GM18520 (cell line): ENCODE results near the gene SAMMSON.

Source experiments
- ATAC-seq: cut with Tn5 transposase; IDR thresholded peaks from one replicate; pipeline ENCODE4 v1.9.1; 2021; ENCODE audit not compliant: unreplicated experiment

Gene SAMMSON

DNA sequence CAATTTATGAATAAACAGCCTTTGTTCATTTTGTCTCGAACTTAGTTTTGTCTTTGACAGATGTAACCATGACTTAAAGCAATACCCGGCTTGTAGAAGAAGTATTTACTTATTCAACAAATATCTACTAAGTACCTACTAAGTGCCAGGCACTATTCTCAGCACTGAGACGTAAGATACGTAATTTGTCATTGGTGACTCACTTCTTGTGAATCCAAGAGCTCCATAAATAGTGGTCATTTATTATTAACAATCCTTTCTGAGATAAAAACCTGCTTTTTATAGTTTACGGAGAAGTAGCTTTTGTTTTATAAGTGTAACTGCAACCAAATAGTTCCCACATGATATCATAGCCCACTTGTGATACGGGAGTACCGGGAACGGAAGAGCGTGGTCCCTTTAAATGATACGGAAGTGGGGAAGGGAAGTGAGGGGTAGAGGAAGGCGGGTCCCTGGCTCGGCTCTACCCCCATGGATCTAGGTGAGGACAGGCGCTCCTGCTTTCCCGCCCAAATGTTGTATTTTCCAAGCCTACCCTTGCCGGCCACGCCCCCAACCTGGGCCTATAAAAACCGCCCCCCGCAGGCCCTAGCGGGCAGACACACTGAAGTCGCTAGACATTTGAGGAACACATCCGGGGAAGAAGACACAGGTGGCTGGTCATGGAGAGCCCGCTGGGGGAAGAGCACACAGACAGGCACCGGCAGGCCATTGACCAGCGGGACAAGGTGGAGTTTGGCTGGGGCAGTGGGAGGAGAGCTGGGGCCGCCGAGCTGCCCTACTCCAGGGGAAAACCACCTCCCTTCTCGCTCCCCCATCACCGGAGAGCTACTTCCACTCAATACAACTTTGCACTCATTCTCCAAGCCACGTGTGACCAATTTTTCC is at the start of gene SAMMSON:
Gene SAMMSON (plus strand): TSS at position 594 of the 888 bp plus-strand sequence.
- ATAC-seq, result no peak

- no peak for ATAC-seq
Observed at GRCh38 chr3:69951616-69952015, 47.9 kb upstream of the SAMMSON start.

DNA sequence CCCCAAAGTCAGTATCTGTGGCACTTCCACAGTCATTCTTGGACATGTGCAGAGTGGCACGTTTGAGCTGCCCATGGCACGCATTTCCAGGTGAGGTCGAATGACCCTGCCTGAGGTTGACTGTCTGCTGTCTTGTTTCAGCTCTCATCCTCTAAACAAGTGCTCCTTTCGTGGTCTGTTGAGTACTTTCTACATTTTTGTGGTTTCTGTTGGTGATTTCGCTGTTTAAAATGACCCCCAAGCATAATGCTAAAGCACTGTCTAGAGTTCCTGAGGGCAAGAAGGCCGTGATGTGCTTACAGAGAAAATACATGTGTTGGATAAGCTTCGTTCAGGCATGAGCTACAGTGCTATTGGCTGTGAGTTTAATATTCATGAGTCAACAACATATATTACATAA is 40.0 kb upstream of the SAMMSON start:
- ATAC-seq, result no peak

DNA sequence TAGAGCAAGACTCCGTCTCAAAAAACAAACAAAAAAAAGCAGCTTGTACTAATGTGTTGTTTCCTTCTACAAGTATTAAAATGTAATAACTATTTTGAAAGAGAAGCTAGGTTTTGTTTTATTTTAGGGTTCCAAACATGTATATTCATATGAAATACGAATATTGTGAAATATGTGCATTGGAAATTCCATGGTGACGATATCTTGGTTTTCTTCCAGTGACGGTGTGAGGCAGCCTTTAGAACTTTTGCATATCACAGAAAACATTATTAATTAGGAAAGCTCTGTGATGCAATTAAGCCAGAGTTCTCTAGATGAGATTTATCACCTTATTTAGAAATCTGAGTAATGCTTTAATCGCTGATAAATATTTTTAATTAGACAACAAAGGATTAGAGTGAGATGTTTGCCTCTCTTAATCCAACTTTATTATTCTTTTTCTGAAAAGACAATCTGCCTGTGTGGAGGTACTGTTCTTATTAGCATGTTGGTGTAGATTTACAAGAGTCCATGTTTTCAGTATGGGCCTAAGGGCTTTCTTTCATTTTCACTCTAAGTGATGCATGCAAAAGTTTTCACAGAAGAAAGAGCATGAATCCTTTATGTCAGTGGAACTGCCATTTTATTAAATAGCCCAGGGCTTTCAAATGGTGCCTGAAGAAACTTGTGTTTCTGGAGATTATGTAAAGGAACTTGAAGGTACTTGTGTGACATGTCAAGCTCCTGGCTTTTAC is 37.7 kb upstream of the SAMMSON start:
- ATAC-seq, result no peak

- no peak for ATAC-seq
Observed at GRCh38 chr3:69963643-69964042, 35.9 kb upstream of the SAMMSON start.

- ATAC-seq, result no peak
Observed at GRCh38 chr3:69967156-69967555, 32.4 kb upstream of the SAMMSON start.

- ATAC-seq, result no peak
Observed at GRCh38 chr3:69970827-69971226, 28.7 kb upstream of the SAMMSON start.

GRCh38 chr3:69972672-69973071 is 26.9 kb upstream of the SAMMSON start:
- no peak for ATAC-seq

- no peak for ATAC-seq
Observed at GRCh38 chr3:69976021-69976420, 23.5 kb upstream of the SAMMSON start.

- ATAC-seq, result peak; percentile 92
Observed at GRCh38 chr3:69983546-69984265, 15.8 kb upstream of the SAMMSON start.

DNA sequence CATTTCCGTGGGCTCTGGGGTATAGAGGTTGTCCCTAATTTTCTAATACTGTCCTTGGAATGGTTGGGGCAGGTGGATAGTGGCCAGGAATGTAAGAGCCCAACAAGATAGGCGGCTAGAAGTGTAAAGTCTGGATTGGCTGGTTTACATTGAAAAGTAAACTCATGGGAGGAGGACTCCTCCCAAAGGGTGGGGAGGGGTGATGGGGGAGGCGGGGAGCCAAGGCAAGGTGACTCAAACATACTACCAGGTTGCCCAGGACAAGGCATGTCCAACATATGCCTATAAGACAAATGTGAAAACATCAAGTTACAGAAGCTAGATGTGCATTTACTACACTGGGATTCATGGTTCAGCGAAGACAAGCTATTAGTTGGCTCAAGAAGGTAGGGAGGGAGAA is 14.3 kb upstream of the SAMMSON start:
- no peak for ATAC-seq

DNA sequence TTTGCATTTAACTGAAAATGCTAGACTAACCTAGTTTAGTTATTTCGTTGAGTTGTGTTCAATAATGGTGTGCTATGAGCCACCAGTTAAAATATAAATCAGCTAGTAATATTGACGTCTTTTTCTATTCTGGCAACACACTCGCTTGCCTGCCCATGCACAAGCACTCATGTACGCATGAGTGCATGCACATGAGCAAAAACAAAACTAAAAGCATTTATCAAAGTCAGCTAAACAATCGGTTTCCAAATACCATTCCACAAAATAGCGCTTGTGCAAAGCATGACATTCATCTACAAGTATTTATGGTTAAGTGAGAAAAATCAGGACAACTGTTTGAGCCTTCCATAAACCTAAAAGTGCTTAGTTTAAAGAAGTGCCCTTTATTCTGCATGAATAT is 13.1 kb upstream of the SAMMSON start:
- no peak for ATAC-seq

GRCh38 chr3:69987833-69988232 is 11.7 kb upstream of the SAMMSON start:
- ATAC-seq, result no peak

DNA sequence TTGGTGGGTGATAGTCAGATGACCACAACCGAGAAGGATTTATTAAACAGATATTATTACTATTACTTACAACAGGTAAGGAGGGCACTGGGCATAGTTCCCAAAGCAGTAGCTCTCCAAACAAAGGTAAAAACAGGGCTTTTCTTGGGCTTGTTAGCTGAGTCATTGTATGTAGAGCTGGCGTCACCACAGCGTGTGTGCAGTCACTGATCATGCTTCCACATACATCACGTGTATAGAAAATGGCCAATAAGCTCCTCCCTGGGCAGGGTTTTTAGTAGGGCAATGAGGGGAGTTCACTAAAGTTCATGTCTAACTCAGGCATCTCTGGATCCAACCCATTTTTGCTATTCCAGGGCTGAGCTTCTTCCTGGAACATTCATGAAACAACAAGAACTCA is 5.8 kb upstream of the SAMMSON start:
- ATAC-seq, result no peak

- no peak for ATAC-seq
Observed at GRCh38 chr3:69994919-69995318, 4.6 kb upstream of the SAMMSON start.

GRCh38 chr3:69997631-69998307 is 1.8 kb upstream of the SAMMSON start:
- no peak for ATAC-seq

DNA sequence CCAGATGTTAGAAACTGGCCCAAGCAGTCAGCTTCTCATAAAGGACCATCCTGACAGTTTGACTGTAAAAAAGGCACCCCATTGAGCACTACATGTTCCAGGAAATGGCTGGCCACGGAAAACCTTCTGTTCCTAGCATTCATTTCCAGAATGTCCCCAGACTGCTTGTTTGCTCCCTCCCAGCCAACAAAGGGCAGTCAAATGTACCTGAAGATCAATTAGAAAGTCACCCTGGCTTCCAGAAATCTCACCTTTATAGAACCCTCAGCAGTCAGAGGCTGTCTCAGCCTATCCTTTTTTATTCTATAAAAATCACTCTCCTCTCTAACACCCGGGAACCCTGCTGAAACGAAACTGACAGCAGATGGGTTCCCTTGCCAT is 784 bp upstream of the SAMMSON start:
- ATAC-seq, result no peak

DNA sequence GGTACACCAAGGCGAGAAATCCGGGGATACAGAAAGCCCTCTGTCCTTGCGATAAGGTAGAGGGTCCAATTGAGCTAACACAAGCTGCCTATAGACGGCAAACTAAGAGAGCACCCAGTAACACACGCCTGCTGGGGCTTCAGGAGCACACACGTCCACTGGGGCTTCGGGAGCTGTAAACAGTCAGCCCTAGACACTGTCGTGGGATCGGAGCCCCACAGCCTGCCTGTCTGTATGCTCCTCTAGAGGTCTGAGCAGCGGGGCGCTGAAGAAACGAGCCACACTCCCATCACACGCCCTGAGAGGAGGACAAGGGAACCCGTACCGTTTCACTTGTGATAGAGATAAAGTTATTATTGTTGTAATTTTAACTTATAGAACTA is 486 bp downstream of the SAMMSON start:
- no peak for ATAC-seq

DNA sequence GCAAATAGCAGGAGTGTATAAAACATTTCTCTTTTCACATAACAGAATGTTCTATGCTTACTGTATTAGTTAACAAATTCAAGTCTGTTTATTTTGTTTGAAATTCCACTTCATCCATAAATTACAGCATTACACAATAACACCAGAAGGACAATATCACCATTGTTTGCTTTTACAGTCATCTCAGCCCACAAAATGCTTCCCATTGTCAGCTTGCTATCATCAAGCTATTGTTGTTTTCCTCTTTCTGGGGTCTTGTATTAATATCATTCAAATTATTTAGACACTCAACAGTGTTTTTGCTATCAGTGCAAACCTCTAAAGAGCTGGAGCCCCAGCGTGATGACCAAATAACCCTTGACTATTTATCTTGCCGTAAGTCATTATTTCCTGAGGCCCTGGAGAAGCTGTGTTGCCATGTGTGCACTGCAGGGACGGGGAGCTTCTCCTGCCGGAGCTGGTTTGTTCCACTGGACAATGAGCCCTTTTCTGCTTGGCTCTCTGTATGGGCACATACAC is 1.1 kb downstream of the SAMMSON start:
- ATAC-seq, result no peak

- ATAC-seq, result no peak
Observed at GRCh38 chr3:70003119-70003518, 3.6 kb downstream of the SAMMSON start.

- no peak for ATAC-seq
Observed at GRCh38 chr3:70006089-70006488, 6.6 kb downstream of the SAMMSON start.
